WTC11 (cell line): ENCODE measurements around the gene G0S2.

Source experiments
- TF ChIP-seq, protein P1 (sequence below): fragments of 200-600 bp; IDR thresholded peaks from 2 replicates; pipeline ENCODE4 v1.8.0; 2022; ENCODE audit warnings: antibody characterized with exemption
- TF ChIP-seq, protein P2 (sequence below): sonication (generic); formaldehyde crosslinking; IDR thresholded peaks from 2 replicates; pipeline ENCODE4 v1.8.1; 2023; ENCODE audit warnings: mild to moderate bottlenecking, missing genetic modification reagents

DNA sequence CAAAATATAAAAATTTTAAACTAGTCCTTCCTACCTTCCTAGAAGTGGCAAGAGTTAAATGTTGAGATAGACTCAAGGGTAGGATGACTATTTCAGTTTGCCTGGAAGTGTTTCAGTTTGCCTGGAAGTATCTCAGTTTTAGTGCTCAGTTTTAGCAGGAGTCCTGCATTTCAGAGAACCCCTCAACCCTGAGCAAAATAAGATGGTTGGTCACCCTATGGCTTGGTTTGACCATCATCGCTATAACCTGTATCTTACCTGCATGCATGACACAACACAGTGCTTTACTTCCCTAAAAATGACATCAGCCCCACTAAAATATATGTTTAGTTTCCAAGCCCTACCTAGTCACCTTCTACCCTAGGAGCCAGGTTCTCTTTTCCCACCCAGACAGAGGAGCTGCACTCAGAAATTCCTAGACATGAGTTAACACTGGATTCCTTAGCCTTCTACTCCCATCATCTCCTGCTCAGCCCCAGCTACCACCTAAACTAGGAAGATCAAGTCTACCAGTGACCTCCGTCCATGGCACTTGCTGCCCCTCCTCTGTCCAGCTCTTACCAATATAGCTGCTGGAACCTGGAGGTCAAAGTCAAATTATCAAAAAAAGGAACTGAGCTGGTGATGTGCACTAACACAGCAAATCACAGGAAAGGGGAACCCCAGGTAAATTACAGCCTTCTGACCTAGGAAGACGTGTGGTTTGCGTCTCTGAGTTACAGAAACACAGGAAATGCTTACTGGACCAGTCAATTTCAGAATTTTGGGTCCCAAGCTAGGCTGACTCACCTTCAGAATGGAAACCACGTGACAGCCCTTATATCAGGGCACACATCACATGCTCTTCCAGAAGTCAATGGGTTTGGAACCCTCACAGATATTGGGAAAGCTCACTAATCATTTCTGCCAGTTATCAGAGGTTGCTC lies 2.2 kb upstream of the G0S2 start:
- TF ChIP-seq, protein P1, sequence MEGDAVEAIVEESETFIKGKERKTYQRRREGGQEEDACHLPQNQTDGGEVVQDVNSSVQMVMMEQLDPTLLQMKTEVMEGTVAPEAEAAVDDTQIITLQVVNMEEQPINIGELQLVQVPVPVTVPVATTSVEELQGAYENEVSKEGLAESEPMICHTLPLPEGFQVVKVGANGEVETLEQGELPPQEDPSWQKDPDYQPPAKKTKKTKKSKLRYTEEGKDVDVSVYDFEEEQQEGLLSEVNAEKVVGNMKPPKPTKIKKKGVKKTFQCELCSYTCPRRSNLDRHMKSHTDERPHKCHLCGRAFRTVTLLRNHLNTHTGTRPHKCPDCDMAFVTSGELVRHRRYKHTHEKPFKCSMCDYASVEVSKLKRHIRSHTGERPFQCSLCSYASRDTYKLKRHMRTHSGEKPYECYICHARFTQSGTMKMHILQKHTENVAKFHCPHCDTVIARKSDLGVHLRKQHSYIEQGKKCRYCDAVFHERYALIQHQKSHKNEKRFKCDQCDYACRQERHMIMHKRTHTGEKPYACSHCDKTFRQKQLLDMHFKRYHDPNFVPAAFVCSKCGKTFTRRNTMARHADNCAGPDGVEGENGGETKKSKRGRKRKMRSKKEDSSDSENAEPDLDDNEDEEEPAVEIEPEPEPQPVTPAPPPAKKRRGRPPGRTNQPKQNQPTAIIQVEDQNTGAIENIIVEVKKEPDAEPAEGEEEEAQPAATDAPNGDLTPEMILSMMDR, result no peak
- TF ChIP-seq, protein P2, sequence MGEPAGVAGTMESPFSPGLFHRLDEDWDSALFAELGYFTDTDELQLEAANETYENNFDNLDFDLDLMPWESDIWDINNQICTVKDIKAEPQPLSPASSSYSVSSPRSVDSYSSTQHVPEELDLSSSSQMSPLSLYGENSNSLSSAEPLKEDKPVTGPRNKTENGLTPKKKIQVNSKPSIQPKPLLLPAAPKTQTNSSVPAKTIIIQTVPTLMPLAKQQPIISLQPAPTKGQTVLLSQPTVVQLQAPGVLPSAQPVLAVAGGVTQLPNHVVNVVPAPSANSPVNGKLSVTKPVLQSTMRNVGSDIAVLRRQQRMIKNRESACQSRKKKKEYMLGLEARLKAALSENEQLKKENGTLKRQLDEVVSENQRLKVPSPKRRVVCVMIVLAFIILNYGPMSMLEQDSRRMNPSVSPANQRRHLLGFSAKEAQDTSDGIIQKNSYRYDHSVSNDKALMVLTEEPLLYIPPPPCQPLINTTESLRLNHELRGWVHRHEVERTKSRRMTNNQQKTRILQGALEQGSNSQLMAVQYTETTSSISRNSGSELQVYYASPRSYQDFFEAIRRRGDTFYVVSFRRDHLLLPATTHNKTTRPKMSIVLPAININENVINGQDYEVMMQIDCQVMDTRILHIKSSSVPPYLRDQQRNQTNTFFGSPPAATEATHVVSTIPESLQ (CRISPR knock-in tag), result no peak
